DOHH2 (cell line): Measurements from ENCODE around the gene THEM4.

Experiments used
- H3F3A ChIP-seq: fragments of 200-600 bp; sonication (generic), shearing (Covaris generic); 2 replicates; pipeline ENCODE4 v1.6.0; 2016; ENCODE audit warnings: antibody characterized with exemption, mild to moderate bottlenecking; ENCODE audit not compliant: control insufficient read depth, insufficient read depth
- H3K27ac ChIP-seq: fragments of 200-600 bp; sonication (generic); 2 replicates; pipeline ENCODE4 v1.5.1; 2014; ENCODE audit warnings: low read depth, mild to moderate bottlenecking, low read length, moderate library complexity
- H3K27me3 ChIP-seq: fragments of 200-600 bp; sonication (generic); 2 replicates; pipeline ENCODE4 v1.6.1; 2014; ENCODE audit warnings: mild to moderate bottlenecking, low read length, mixed read lengths; ENCODE audit not compliant: control insufficient read depth
- H3K36me3 ChIP-seq: fragments of 200-600 bp; sonication (generic); 2 replicates; pipeline ENCODE4 v1.6.1; 2014; ENCODE audit warnings: mild to moderate bottlenecking, low read length, moderate library complexity, mixed read lengths; ENCODE audit not compliant: control insufficient read depth
- H3K4me1 ChIP-seq: fragments of 200-600 bp; sonication (generic); 2 replicates; pipeline ENCODE4 v1.6.1; 2014; ENCODE audit warnings: mild to moderate bottlenecking, low read length, mixed read lengths; ENCODE audit not compliant: control insufficient read depth
- H3K4me2 ChIP-seq: fragments of 200-600 bp; sonication (generic); 2 replicates; pipeline ENCODE4 v1.6.0; 2014; ENCODE audit warnings: mild to moderate bottlenecking, low read length, moderate library complexity
- H3K4me3 ChIP-seq: fragments of 200-600 bp; sonication (generic); 2 replicates; pipeline ENCODE4 v1.5.1; 2014; ENCODE audit warnings: mild to moderate bottlenecking, low read length, mixed read lengths
- H3K79me2 ChIP-seq: fragments of 200-600 bp; sonication (generic); 2 replicates; pipeline ENCODE4 v1.6.1; 2014; ENCODE audit warnings: mild to moderate bottlenecking, low read length, mixed read lengths; ENCODE audit not compliant: control insufficient read depth
- H3K9me2 ChIP-seq: fragments of 200-600 bp; sonication (generic); replicated peaks from 2 replicates; pipeline ENCODE4 v1.6.1; 2014; ENCODE audit warnings: mild to moderate bottlenecking, low read length, mixed read lengths; ENCODE audit not compliant: control insufficient read depth
- H3K9me3 ChIP-seq: fragments of 200-600 bp; sonication (generic); 2 replicates; pipeline ENCODE4 v1.6.1; 2014; ENCODE audit warnings: antibody characterized with exemption, low read length, mixed read lengths; ENCODE audit not compliant: control insufficient read depth, insufficient read depth
- H4K20me1 ChIP-seq: fragments of 200-600 bp; sonication (generic); 2 replicates; pipeline ENCODE4 v1.6.0; 2014; ENCODE audit warnings: low read depth, mild to moderate bottlenecking, antibody characterized with exemption, low read length, moderate library complexity; ENCODE audit not compliant: control insufficient read depth, insufficient read depth
- EZH2phosphoT487 ChIP-seq: fragments of 200-600 bp; sonication (generic); IDR thresholded peaks from 2 replicates; pipeline ENCODE4 v1.6.1; 2017; ENCODE audit warnings: borderline replicate concordance, mild to moderate bottlenecking, antibody characterized with exemption, low read length, moderate library complexity, mixed read lengths
- TF ChIP-seq, protein P1 (sequence below): fragments of 200-600 bp; sonication (generic); IDR thresholded peaks from one replicate; pipeline ENCODE4 v1.5.1; 2014; ENCODE audit warnings: antibody characterized with exemption, mild to moderate bottlenecking, low read depth, low read length; ENCODE audit not compliant: poor library complexity, severe bottlenecking

THEM4 gene

DNA sequence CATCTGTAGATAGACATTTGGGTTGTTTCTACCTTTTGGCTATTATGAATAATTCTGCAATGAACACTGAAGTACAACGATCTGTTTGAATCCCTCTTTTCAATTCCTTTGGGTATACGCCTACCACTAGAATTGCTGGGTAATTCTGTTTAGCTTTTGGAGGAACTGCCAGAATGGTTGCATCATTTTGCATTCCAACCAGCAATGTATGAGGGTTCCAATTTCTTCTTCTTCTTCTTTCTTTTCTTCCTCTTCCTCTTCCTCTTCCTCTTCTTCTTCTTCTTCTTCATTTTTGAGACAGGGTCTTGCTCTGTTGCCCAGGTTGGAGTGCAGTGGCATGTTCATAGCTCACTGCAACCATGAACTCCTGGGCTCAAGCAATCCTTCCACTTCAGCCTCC lies 42.0 kb downstream of the THEM4 start:
- Histone ChIP-seq H3K4me2 (no peak overlapping the region), H3K4me3 (no peak overlapping the region), H4K20me1 (no peaks in the 10 kb centered on the region), H3K4me1 (0 out of 2 replicates have a peak, but pooled peaks cover 3% of the 10 kb centered on the region), H3K27ac (no peak overlapping the region), H3F3A (no peaks in the 10 kb centered on the region), H3K79me2 (no peaks in the 10 kb centered on the region), H3K36me3 (no peaks in the 10 kb centered on the region), H3K9me2 (no peaks in the 10 kb centered on the region), H3K27me3 (peaks cover 14% of the 10 kb centered on the region), H3K9me3 (no peaks in the 10 kb centered on the region)
- TF ChIP-seq, protein P1, sequence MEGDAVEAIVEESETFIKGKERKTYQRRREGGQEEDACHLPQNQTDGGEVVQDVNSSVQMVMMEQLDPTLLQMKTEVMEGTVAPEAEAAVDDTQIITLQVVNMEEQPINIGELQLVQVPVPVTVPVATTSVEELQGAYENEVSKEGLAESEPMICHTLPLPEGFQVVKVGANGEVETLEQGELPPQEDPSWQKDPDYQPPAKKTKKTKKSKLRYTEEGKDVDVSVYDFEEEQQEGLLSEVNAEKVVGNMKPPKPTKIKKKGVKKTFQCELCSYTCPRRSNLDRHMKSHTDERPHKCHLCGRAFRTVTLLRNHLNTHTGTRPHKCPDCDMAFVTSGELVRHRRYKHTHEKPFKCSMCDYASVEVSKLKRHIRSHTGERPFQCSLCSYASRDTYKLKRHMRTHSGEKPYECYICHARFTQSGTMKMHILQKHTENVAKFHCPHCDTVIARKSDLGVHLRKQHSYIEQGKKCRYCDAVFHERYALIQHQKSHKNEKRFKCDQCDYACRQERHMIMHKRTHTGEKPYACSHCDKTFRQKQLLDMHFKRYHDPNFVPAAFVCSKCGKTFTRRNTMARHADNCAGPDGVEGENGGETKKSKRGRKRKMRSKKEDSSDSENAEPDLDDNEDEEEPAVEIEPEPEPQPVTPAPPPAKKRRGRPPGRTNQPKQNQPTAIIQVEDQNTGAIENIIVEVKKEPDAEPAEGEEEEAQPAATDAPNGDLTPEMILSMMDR = no peak
- TF ChIP-seq EZH2phosphoT487 = no peak

DNA sequence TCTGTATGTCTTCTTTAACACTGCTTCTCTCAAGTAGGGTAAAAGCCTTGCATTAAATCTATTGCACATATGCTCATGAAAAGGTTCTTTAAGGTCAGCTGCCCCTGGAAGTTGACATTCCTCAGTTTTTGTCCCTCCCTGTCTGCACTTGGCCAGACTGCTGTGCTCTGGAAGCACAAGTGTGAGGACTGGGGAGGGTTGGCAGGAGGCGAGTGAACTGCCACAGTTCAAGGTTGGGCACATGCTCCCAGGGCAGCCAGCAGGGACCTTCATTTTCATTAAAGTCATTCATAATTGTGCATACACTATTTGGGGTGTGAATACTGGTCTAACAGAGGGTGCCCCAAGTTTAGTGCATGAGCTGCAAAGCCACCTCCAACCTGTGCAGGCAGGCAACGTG lies 44.9 kb downstream of the THEM4 start:
- H4K20me1 ChIP-seq = no peaks in the 10 kb centered on the region
- no peak overlapping the region for H3K27ac ChIP-seq
- H3K36me3 ChIP-seq = no peaks in the 10 kb centered on the region
- H3K4me1 ChIP-seq = peaks cover 13% of the 10 kb centered on the region
- no peaks in the 10 kb centered on the region for H3K9me3 ChIP-seq
- peaks cover 15% of the 10 kb centered on the region for H3K27me3 ChIP-seq
- no peak overlapping the region for H3K4me3 ChIP-seq
- H3F3A ChIP-seq = no peaks in the 10 kb centered on the region
- H3K9me2 ChIP-seq = no peaks in the 10 kb centered on the region
- no peak overlapping the region for H3K4me2 ChIP-seq
- no peaks in the 10 kb centered on the region for H3K79me2 ChIP-seq
- no peak for TF ChIP-seq EZH2phosphoT487
- TF ChIP-seq, protein P1 = no peak

DNA sequence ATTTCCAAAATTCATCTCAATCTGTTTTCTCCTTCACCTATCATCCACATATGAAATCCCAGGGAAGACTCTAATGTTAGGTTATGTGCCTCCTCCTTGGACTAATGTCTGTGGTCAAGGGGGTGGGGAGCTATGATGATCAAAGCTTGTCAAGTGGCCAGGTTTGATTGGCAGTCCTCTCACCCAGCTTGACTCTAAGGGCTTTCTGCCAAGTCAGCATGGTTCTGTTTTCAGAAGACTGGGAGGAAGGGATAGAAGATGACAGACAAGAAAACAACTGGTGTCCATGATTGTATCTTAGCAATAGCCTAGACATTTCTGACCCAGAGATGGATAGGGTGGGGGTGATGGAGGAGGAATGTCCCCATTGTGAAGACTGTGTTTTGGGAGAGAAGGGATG lies 46.7 kb downstream of the THEM4 start:
- no peaks in the 10 kb centered on the region for H3K9me2 ChIP-seq
- TF ChIP-seq EZH2phosphoT487 = no peak
- TF ChIP-seq, protein P1 = no peak
- no peaks in the 10 kb centered on the region for H3K79me2 ChIP-seq
- no peak overlapping the region for H3K27ac ChIP-seq
- peaks cover 10% of the 10 kb centered on the region for H3K4me1 ChIP-seq
- no peaks in the 10 kb centered on the region for H4K20me1 ChIP-seq
- no peaks in the 10 kb centered on the region for H3F3A ChIP-seq
- H3K9me3 ChIP-seq = no peaks in the 10 kb centered on the region
- peaks cover 15% of the 10 kb centered on the region for H3K27me3 ChIP-seq
- no peak overlapping the region for H3K4me3 ChIP-seq
- no peak overlapping the region for H3K4me2 ChIP-seq
- H3K36me3 ChIP-seq = no peaks in the 10 kb centered on the region
